ENCODE results near the gene NFKBIL1.

DNA sequence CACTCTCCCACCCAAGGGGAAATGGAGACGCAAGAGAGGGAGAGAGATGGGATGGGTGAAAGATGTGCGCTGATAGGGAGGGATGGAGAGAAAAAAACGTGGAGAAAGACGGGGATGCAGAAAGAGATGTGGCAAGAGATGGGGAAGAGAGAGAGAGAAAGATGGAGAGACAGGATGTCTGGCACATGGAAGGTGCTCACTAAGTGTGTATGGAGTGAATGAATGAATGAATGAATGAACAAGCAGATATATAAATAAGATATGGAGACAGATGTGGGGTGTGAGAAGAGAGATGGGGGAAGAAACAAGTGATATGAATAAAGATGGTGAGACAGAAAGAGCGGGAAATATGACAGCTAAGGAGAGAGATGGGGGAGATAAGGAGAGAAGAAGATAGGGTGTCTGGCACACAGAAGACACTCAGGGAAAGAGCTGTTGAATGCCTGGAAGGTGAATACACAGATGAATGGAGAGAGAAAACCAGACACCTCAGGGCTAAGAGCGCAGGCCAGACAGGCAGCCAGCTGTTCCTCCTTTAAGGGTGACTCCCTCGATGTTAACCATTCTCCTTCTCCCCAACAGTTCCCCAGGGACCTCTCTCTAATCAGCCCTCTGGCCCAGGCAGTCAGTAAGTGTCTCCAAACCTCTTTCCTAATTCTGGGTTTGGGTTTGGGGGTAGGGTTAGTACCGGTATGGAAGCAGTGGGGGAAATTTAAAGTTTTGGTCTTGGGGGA lies 28.7 kb downstream of the NFKBIL1 start:
- TF ChIP-seq, protein P1, sequence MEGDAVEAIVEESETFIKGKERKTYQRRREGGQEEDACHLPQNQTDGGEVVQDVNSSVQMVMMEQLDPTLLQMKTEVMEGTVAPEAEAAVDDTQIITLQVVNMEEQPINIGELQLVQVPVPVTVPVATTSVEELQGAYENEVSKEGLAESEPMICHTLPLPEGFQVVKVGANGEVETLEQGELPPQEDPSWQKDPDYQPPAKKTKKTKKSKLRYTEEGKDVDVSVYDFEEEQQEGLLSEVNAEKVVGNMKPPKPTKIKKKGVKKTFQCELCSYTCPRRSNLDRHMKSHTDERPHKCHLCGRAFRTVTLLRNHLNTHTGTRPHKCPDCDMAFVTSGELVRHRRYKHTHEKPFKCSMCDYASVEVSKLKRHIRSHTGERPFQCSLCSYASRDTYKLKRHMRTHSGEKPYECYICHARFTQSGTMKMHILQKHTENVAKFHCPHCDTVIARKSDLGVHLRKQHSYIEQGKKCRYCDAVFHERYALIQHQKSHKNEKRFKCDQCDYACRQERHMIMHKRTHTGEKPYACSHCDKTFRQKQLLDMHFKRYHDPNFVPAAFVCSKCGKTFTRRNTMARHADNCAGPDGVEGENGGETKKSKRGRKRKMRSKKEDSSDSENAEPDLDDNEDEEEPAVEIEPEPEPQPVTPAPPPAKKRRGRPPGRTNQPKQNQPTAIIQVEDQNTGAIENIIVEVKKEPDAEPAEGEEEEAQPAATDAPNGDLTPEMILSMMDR (IDR thresholded peaks at IDR 0.05; ENCODE audit: low read depth, low read length), result no peak
- TF ChIP-seq EZH2phosphoT487 (IDR thresholded peaks at IDR 0.05; ENCODE audit: low read depth), result no peak

Measured in OCI-LY3 (cell line).